Stimulated activated naive CD4-positive, alpha-beta T cell (primary cell): ENCODE data around the gene ZNF683.
"Not testable (repeated sequence)": the region's sequence is repeated elsewhere in the genome, so short reads cannot be mapped to it uniquely, and the experiment has no call there.

Experiments used
- DNase-seq, 6 experiments: peaks; one replicate each; lab custom pipeline; 2025; lab: John Stamatoyannopoulos, UW

ZNF683 gene

GRCh38 chr1:26336477-26337205 is 35.9 kb downstream of the ZNF683 start:
- peak; percentile 50 to 86 (median 78) for DNase-seq

GRCh38 chr1:26335774-26336476 is 36.6 kb downstream of the ZNF683 start:
- peak in 1 of 6 experiments; percentile 66 for DNase-seq

GRCh38 chr1:26333312-26333711 is 39.2 kb downstream of the ZNF683 start:
- DNase-seq = not testable (repeated sequence)

GRCh38 chr1:26330276-26330675 is 42.3 kb downstream of the ZNF683 start:
- no peak for DNase-seq

- not testable (repeated sequence) for DNase-seq
Measured at GRCh38 chr1:26329380-26329779, 43.2 kb downstream of the ZNF683 start.

GRCh38 chr1:26328597-26328996 is 44.0 kb downstream of the ZNF683 start:
- DNase-seq = no peak

GRCh38 chr1:26327956-26328362 is 44.6 kb downstream of the ZNF683 start:
- no peak for DNase-seq

- DNase-seq = no peak
Measured at GRCh38 chr1:26324550-26324949, 48.0 kb downstream of the ZNF683 start.

GRCh38 chr1:26323382-26323781 is 49.2 kb downstream of the ZNF683 start:
- no peak for DNase-seq

- no peak for DNase-seq
Measured at GRCh38 chr1:26322042-26322331, 50.6 kb downstream of the ZNF683 start.

GRCh38 chr1:26321315-26322041 is 51.1 kb downstream of the ZNF683 start:
- DNase-seq = peak; percentile 81 to 95 (median 92)

GRCh38 chr1:26320896-26321295 is 51.7 kb downstream of the ZNF683 start:
- DNase-seq = no peak

- DNase-seq = no peak
Measured at GRCh38 chr1:26318338-26319064, 54.0 kb downstream of the ZNF683 start.

GRCh38 chr1:26317612-26318337 is 54.8 kb downstream of the ZNF683 start, which contains the start of gene CD52:
TSS of gene CD52 (plus strand) at chr1:26317958. CDS start at chr1:26318018, 60 bp downstream.
- DNase-seq = peak; percentile 61 to 82 (median 74)

- no peak for DNase-seq
Measured at GRCh38 chr1:26317146-26317545, 55.4 kb downstream of the ZNF683 start.

GRCh38 chr1:26315874-26316850 is 56.4 kb downstream of the ZNF683 start:
- DNase-seq = no peak

- DNase-seq = no peak
Measured at GRCh38 chr1:26314501-26314900, 58.0 kb downstream of the ZNF683 start.
